GM12872 (cell line): ENCODE results near the gene LRRC47.

Source experiments
- TF ChIP-seq, protein P1 (sequence below): IDR thresholded peaks from 3 replicates; pipeline ENCODE4 v1.5.1; 2011; ENCODE audit warnings: low read depth, mild to moderate bottlenecking, low read length, moderate library complexity; ENCODE audit not compliant: insufficient read depth

LRRC47 gene

DNA sequence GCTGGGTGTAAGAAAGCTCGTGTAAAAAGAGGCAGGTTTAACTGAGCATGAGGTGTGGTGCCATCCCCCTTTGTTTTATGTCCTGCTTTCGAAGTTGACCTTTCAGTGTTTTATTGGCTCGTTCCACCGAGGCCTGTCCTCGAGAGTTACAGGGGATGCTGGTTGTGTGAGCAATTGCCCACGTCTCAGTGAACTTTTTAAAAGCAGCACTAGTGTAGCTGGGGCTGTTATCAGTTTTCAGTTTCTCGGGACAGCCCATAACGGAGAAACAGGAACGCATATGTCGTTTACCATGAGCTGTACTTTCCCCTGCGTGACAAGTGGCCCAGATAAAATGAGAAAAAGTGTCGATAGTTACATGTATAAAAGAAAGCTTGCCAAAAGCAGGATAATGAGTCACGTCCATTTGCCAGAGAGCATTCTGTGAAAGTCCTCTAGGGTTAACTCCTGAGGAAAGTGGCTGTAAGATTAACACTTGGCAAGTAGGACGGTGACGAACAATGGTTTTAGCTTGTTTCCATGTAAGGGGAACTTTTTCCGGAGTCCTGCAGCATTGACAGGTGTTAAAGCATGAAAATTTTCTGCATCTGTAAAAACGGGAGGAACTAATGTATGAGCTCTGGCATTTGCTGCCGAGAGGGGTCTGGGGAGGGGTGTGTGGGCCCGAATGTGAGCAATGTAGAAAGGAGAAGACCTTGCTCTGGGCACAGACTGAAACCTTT, 7.8 kb upstream of the LRRC47 start:
- TF ChIP-seq, protein P1, sequence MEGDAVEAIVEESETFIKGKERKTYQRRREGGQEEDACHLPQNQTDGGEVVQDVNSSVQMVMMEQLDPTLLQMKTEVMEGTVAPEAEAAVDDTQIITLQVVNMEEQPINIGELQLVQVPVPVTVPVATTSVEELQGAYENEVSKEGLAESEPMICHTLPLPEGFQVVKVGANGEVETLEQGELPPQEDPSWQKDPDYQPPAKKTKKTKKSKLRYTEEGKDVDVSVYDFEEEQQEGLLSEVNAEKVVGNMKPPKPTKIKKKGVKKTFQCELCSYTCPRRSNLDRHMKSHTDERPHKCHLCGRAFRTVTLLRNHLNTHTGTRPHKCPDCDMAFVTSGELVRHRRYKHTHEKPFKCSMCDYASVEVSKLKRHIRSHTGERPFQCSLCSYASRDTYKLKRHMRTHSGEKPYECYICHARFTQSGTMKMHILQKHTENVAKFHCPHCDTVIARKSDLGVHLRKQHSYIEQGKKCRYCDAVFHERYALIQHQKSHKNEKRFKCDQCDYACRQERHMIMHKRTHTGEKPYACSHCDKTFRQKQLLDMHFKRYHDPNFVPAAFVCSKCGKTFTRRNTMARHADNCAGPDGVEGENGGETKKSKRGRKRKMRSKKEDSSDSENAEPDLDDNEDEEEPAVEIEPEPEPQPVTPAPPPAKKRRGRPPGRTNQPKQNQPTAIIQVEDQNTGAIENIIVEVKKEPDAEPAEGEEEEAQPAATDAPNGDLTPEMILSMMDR: no peak

DNA sequence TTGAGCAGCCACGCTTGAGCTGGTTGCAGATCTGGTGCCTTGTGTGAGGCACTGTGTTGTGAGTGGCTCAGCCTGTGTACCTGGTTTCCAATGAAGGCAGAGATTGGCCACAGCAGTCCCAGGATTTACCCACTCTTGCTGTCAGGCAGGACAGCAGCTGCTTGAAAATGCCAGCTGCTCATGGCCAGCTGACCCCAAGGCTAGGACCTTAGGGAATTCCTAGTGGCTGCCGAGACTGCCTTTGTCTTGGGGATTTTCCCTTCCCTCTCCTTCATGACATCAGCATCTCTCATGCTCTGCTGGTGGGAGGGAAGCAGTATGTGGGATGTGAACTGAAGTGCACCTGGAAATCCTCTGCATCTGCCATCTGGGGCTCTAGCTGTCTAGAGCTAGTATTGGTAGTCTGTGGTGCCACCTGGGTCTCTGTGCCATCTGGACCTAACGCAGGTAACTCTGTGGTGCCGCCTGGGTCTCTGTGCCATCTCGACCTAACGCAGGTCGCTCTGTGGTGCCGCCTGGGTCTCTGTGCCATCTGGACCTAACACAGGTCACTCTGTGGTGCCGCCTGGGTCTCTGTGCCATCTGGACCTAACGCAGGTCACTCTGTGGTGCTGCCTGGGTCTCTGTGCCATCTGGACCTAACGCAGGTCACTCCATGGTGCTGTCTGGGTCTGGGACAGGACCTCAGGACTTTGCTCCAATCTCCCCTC, 3.8 kb upstream of the LRRC47 start:
- TF ChIP-seq, protein P1: no peak

DNA sequence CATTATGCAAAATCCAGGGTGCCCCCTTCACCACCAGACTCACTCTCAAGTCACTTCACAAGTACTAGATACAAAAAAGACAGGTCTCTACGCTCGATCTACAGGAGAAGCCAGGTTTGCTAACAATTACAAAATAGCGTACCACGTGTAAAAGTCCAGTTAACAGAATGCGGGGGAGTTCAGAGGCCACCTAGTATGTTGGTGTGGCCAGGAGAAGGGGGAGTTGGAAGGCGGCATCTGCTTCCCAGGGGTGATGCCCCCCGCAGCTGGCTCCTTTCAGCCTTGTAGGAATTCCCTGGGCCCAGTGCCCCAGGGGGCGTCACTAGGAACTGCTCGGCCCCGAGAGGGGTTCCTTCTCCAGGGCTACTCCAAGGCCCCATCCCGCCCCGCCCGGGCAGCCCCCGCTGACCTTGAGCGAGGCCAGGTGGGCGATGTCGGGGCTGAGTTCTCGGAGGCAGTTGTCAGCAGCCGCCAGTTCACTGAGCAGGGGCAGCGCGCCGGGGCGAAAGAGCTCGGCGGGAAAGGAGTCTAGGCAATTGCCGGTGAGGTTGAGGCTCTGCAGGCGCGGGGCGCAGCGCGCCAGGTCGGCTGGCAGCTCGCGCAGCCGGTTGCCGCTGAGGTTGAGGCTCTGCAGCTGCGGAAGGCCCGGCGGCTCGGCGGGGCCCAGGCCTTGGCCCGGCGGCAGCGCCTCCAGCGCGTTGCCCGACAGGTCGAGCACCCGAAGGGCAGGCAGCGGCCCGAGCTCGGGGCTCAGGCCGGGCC, 664 bp downstream of the LRRC47 start:
- TF ChIP-seq, protein P1: no peak

DNA sequence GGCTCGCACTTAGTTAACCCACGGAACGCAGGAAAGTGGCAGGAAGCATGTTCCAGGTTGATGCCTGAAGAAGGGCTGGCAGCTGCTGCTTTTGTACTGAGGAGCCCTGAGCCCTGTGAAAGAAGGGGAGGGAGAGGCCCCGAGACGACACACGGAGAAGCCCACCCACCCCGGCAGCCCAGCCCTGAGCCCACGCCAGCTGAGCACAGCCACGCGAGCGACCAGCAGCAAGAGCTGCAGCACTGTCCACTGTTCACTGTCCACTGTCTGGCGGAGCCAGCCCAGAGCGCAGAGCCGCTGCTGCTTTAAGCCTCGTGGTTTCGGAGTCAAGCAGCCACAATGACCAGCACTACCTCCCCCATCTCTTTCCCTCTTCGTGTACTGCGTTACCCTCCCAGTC, 5.3 kb downstream of the LRRC47 start:
- TF ChIP-seq, protein P1: no peak

DNA sequence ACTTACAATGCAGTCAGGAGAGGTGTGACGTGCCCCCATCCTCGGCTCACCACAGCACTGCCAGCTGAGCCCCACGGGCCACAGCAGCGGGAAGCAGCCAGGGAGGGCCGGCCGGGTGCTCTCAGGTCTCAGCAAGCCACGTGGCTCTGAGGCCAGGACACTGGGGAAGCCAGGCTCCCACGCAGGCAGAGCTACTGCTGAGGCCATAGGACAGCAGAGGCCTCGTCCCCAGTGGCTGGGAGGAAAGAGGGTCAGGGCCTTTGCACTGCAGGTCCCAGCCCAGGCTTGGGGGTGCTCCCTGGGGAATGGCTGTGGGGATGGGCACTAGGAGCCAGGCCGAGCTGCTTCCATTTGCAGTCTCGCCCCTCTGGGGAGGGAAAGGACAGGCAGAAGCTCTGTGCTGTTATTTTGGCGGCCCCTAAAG, 5.8 kb downstream of the LRRC47 start:
- TF ChIP-seq, protein P1: no peak

DNA sequence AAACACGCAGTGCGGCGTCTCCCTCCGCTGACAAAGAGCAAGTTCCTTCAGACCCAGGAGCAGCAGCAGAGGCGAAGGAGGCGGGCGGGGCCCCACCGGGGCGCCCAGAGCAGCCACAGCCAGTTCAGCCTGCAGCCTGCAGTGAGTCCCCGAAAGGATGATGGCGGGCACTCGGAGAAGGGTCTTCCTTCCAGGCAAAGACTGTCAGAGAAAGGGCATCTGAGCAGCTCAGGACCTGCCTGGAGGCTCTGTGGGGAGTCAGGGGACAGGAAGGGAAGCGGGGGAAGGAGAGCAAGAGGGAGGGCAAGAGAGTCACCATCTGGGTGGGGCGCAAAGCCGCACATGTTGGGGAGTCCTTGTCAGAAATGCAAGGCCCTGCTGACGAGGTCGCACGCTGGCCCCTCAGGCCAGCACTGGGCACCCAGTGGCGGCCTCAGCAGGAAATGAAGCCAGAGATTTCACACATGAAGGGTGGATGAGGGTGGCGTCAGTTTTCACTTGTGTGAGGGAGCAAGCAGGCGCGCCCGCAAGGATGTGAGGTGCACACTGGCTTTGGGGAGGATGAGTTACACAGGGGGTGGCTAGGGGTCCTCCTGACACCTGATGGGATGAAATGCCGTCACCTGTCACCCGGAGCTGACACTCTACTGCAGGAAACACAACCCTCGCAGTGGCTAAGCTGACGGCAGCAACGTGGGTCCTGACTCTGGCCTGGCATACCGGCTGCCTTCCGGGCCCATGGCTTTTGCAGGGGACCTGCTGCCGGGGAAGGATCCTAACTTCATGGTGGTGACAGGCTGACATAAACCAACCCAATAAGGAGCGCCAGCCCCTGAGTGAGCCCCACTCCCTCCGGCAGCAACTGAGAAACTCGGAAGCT, 6.6 kb downstream of the LRRC47 start:
- TF ChIP-seq, protein P1: no peak
